Raji (cell line): ENCODE results near the gene VWA5B1.

Experiments
- POLR2A ChIP-seq: IDR thresholded peaks from 2 replicates; pipeline ENCODE4 v1.6.1; 2011; ENCODE audit warnings: low read depth, low read length, control low read depth; ENCODE audit not compliant: insufficient read depth

VWA5B1 gene

DNA sequence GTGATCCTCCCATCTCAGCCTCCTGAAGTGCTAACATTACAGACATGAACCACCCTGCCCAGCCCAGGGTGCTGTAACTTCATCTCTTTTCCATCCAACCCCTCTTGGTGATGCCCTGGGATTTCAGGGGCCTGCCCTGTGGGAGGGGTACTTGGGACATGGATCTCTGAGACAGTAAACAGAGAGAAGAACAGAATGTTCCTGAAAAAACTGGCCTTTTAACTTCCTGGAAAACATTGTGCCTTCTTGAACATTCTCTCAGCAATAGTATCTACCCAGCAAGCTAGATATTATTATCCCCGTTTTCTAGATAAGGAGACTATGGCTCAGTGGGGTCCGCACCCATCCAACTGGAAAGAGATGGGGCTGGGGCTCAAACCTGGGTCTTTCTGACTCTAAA is 57.0 kb downstream of the VWA5B1 start:
- TF ChIP-seq POLR2A, result no peak

DNA sequence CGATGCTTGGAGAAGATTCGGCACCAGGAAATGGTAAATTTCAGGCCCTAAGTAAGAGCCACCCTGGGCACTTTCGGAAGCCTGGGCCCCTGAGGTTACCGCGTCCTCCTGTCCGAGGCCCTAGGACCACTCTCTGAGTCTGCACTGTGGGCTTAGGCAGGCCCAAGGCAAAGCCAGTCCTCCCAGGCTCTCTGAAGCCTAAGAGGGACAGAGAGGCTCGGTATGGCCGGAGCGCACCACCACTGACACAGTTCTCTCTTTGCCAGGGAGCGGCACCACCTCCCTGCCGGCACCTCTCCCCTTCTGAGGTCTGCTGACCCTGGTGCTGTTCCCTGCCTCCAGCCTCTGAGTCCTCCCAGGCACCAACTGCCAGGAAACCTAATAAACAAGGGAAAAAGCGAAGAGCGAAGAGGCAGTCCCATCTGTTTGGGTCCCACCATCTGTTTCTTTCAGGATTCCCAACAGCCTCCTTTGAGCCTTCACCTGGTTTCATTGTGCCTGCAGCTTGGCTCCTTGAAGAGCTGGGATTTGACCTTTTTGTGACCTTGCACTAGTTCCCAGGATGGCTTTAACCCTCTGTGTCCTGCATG is 57.7 kb downstream of the VWA5B1 start:
- no peak for TF ChIP-seq POLR2A

DNA sequence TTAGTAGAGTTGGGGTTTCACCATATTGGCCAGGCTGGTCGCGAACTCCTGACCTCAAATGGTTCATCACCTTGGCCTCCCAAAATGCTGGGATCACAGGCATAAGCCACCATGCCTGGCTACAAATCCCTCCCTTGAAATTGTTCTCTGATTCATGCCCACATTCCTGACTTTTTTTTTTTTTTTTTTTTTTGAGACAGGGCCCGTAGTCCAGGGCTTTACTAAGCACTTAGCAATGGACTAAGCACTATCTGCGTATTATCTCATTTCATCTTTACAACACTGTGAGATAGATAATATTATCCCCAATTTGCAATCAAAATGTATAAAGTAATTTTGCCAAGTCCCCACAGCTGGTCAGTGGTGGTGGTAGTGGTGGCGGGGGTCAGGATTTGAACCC is 58.9 kb downstream of the VWA5B1 start:
- TF ChIP-seq POLR2A, result no peak

DNA sequence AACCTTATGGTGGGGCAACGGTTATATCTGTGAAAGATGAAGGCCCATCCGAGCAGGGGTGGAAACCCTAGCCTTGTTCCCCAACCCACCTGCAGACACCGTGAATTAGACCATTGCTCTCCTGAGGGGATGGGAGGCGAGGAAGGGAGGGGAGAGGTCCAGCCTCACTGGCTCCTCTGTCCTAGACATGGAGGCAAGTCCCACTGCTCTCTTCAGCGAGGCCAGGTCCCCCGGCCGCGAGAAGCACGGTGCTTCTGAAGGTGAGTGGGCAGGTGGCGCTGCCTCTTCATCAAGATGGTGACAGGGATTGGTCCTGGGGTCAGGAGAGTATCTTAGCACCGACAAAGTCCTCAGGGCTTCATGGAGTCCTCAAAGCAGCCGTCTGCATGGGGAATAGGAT is 59.3 kb downstream of the VWA5B1 start:
- TF ChIP-seq POLR2A, result no peak

DNA sequence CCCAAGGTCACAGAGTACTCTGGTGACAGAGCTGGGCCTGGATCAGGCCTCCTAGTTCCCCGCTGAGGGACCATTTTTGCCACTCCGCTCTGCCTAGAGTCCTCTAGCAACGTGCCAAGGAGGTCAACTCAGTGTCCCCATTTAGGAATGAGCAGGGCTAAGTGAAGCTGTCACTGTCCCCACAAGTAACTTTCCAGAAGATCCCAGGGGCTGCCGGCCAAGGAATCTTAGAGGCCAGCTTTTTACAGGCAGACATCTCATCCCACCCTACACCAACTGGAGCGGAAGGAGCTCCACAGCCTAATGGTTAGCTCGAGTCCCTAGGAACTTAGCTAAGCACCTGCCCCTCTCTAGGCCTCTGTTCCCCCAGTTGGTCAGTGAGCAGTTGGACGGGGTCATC is 59.7 kb downstream of the VWA5B1 start:
- TF ChIP-seq POLR2A, result no peak

DNA sequence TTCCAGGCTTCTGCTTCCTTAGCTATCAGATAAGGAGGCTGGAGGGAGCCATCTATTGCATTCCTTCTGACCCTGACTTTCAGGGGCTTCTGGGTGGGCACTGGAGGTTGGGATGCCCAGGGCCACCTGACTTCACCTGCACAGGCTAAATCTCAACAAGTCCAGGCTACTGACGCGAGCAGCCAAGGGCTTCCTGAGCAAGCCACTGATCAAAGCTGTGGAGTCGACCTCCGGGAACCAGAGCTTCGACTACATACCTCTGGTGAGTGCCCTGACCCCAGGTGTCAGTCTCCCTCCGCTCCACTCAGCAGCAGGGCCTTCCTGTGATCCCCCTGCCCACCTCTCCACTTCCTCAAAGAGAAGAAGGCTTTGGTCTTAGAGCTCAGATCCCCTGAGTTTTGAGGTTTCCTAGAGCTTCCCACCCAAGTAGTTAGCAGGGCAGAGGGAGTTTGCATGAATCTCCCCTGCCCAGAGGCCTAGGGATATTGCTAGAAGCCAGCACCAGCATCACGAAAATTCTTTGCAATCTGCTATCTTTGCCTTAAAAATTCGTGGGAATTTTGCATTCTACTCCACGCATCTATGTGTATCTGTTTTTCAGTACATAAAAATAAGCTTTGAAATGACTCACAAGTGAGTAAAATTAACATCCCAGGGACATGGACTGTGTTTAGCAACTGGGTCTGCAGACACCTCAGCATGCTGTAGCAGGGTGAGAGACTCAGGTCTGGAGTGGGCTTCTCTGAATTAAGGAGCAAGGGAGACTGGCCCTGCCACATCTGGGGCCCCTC is 61.4 kb downstream of the VWA5B1 start:
- TF ChIP-seq POLR2A, result no peak

DNA sequence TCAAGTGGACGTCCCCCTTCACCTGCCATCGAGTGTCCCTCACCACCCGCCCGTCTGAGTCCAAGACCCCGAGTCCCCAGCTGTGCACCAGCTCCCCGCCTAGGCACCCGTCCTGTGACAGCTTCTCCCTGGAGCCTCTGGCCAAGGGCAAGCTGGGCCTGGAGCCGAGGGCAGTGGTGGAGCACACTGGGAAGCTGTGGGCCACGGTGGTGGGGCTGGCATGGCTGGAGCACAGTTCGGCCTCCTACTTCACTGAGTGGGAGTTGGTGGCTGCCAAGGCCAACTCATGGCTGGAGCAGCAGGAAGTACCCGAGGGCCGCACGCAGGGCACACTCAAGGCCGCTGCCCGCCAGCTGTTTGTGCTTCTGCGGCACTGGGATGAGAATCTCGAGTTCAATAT is 63.2 kb downstream of the VWA5B1 start:
- TF ChIP-seq POLR2A, result no peak

DNA sequence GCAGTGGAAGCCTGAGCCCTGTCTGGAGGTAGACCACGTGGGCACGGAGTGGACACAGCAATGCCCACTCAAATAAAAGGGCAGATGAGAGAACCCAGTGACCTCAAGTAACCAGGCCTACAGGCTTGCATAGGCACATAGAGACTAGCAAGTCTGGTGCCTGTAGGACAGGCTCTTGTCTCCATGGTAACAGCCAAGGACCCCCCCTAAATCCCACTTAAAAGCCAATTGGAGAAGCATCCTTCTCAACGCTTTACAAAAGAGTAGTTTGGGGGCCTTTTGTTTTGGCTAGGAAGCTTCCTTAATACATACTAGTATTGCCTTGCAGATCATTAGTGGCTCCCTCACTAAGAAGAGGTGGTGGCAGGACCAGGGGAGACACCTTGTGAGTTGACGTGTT is 63.9 kb downstream of the VWA5B1 start:
- no peak for TF ChIP-seq POLR2A

DNA sequence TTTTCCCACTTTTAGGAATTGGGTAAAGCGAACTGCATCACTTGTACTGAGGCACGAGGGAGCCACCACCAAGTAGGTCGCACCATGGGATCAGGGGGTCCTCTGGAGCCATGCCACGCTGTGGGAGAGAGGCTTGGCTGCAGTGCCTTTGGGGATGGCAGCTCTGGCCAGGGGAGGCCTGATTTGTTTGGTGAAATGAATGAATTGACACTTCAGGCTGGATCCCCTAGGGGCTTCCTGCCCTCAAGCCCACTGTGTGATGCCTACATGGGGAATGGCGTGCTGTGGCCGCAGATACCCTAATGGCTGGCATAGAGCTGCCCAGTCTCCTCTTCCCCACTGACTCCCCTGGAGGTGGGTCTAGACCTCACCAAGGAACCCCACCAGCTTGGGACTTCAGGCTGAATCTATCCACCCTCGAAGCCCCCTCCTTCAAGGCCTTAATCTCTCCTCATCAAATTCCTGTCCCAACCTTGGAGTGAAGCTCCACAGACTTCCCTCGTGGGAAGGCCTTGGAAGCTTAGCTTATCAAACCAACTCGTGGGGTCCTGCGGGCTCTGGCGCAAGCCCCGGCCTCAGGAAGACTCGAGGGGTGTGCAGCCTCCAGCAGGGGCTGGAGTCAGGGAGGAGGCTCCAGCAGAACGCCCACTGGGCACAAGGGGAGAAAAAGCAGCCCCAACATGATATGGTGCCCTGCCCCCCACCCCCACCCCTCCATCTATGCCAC is 64.6 kb downstream of the VWA5B1 start:
- no peak for TF ChIP-seq POLR2A

DNA sequence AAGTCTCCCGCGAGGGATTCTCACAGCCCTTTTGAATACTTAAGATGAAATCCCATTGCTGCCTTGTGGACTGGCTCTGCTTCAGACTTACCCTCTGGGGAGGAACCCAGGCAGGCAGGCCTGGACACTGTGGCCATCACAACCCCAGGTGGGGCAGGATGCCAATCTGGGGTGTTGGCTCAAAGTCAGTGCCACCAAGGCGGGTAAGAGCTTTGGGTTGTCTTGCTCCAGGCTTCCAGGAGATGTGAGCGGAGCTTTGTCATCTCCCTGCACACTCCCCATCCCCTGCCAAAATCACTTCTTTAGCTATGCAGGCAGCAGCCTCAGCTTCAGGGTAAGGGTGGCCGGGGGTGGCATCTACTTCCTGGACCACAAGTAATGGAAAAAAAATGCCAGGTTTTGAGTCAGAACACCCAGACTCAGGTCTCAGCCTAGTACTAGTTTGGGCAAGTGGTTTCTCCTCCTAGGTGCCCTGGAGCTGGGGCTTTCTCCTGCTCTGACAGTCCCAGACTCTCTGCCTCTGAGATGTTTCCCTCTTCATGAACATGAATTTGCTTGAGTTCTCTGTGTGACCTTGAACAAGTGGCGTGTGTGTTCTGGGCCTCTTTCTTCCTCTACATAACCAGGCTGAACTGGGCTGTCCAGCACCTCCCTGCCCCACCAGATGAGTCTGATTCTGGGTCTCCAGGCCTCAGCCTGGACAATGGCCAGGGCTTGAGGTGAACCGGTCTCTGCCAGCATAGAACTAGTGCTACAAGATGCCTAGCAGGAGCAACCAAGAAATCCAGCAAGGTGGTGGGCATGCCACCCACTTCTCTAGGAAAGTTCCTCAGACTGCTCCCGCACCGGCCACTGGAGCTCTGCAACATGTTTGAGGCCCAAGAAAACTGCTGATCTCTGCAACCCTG is 65.4 kb downstream of the VWA5B1 start:
- no peak for TF ChIP-seq POLR2A

DNA sequence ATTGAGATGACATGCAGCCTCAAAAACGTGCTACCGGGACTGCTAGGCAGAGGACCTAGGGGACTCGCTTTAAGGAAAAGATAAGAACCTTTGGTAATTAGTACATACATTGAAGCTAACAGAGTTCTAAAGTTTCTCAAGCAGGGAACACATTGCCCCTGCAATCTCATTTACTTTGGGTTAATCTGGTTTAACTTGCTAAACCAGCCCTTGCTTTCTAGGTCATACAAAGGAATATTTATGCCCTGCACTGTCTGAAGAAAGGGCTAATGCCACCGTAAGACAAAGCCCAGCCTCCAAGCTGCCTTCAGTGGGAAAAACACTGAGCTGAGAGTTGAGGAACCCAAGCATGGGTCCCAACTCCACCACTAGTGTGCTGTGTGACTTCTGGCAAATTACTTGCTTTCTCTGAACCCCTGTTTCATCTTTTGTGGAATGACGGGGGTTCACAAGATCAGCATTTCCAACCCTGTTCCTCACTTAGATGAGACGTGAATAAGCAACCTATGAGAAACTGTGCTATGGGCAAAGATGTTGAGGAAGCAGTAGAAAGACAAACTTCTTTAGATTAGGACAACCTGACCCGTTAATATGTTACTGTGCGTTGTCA is 66.3 kb downstream of the VWA5B1 start:
- TF ChIP-seq POLR2A, result no peak

- TF ChIP-seq POLR2A, result no peak
These were observed 67.1 kb downstream of the VWA5B1 start for GRCh38 chr1:20357796-20358195.

DNA sequence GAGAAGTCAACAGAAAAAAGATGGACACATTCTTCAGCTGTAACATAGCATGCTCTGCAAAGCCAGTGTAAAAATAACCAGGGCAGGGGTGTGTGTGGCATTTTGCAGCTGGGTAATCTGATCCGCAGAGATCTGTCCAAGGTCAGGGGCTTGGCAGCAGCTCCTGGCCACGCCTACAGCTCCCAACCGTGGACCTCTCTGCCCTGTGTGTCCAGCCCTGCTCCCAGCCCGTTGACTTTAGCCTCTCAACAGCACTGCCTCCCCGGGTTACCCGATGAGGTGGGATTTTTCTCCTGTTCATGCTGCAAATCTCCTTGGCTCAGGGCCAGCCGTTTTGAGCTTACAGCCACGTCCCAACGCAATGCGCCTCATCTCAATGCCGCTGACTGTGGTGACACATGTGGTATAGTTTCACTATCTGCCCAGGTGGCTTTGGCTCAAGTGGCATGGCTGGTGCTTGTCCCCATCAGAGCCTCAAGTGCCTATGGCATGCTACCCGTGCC is 68.1 kb downstream of the VWA5B1 start:
- TF ChIP-seq POLR2A, result no peak
